Astrocyte (in vitro differentiated cells and primary cell): ENCODE results near the gene SCLY. TPM values are rescaled to one million over a fixed set of nuclear protein-coding genes. Genes with fewer than 3 reads are reported as not detected.

Source experiments
- DNase-seq: peaks from one replicate; pipeline ENCODE4 v3.0.0-alpha.2; 2010; ENCODE audit warnings: low read depth
- FAIRE-seq: peaks from 2 replicates; lab custom pipeline; 2011; peaks lifted over from hg19 to GRCh38; lab: Jason Lieb, UNC
- H2AFZ ChIP-seq: 2 replicates; pipeline ENCODE4 v1.6.0; 2012; ENCODE audit warnings: low read depth, low read length, inconsistent platforms
- H3K27ac ChIP-seq: 2 replicates; pipeline ENCODE4 v1.5.1; 2011; ENCODE audit warnings: low read depth, low read length, inconsistent platforms
- H3K27me3 ChIP-seq: 2 replicates; pipeline ENCODE4 v1.6.0; 2011; ENCODE audit warnings: low read length, inconsistent platforms; ENCODE audit not compliant: insufficient read depth
- H3K36me3 ChIP-seq: 2 replicates; pipeline ENCODE4 v1.5.1; 2011; ENCODE audit warnings: low read length, inconsistent platforms; ENCODE audit not compliant: insufficient read depth
- H3K4me1 ChIP-seq: 2 replicates; pipeline ENCODE4 v1.5.1; 2011; ENCODE audit warnings: low read length, inconsistent platforms; ENCODE audit not compliant: insufficient read depth
- H3K4me2 ChIP-seq: 2 replicates; pipeline ENCODE4 v1.6.0; 2012; ENCODE audit warnings: low read length, inconsistent platforms
- H3K4me3 ChIP-seq: 2 replicates; pipeline ENCODE4 v1.5.1; 2011; ENCODE audit warnings: low read depth, mild to moderate bottlenecking, low read length, inconsistent platforms; ENCODE audit not compliant: insufficient read depth
- H3K79me2 ChIP-seq: 2 replicates; pipeline ENCODE4 v1.6.0; 2012; ENCODE audit warnings: mild to moderate bottlenecking, low read length, inconsistent platforms; ENCODE audit not compliant: insufficient read depth
- H3K9ac ChIP-seq: 2 replicates; pipeline ENCODE4 v1.6.0; 2012; ENCODE audit warnings: mild to moderate bottlenecking, low read length, inconsistent platforms
- H3K9me3 ChIP-seq: 2 replicates; pipeline ENCODE4 v1.5.1; 2012; ENCODE audit warnings: low read depth, mild to moderate bottlenecking, low read length, inconsistent platforms; ENCODE audit not compliant: insufficient read depth
- H4K20me1 ChIP-seq: 2 replicates; pipeline ENCODE4 v1.6.0; 2012; ENCODE audit warnings: low read length, inconsistent platforms; ENCODE audit not compliant: insufficient read depth
- H3K27ac Mint-ChIP-seq: one replicate; pipeline ENCODE4 v1.8.0; 2021; ENCODE audit warnings: mild to moderate bottlenecking, mixed read lengths; ENCODE audit not compliant: unreplicated experiment
- H3K27me3 Mint-ChIP-seq: one replicate; pipeline ENCODE4 v1.8.0; 2021; ENCODE audit warnings: low read depth, mixed read lengths; ENCODE audit not compliant: unreplicated experiment
- H3K36me3 Mint-ChIP-seq: one replicate; pipeline ENCODE4 v1.8.0; 2021; ENCODE audit warnings: low read depth, mixed read lengths; ENCODE audit not compliant: unreplicated experiment
- H3K4me1 Mint-ChIP-seq: one replicate; pipeline ENCODE4 v1.8.0; 2021; ENCODE audit warnings: low read depth, mixed read lengths; ENCODE audit not compliant: unreplicated experiment
- H3K4me3 Mint-ChIP-seq: one replicate; pipeline ENCODE4 v1.8.0; 2021; ENCODE audit warnings: mild to moderate bottlenecking, moderate library complexity, mixed read lengths; ENCODE audit not compliant: unreplicated experiment
- H3K9me3 Mint-ChIP-seq: one replicate; pipeline ENCODE4 v1.8.0; 2021; ENCODE audit warnings: mild to moderate bottlenecking, mixed read lengths; ENCODE audit not compliant: unreplicated experiment
- EZH2 ChIP-seq: IDR thresholded peaks from 2 replicates; pipeline ENCODE4 v1.6.1; 2012; ENCODE audit warnings: mild to moderate bottlenecking, low read length, inconsistent platforms; ENCODE audit not compliant: insufficient read depth
- total RNA-seq: library from RNA; stranded (reverse); gene quantifications from 2 replicates; pipeline ENCODE4 v1.2.1, GENCODE V29; 2021
- TF ChIP-seq, protein P1 (sequence below): IDR thresholded peaks from 2 replicates; pipeline ENCODE4 v1.5.1; 2011; ENCODE audit warnings: low read depth, mild to moderate bottlenecking, inconsistent platforms, low read length, moderate library complexity; ENCODE audit not compliant: insufficient read depth

Gene SCLY
- total RNA-seq, 1 donor from 2014 or later: 15.4 TPM

DNA sequence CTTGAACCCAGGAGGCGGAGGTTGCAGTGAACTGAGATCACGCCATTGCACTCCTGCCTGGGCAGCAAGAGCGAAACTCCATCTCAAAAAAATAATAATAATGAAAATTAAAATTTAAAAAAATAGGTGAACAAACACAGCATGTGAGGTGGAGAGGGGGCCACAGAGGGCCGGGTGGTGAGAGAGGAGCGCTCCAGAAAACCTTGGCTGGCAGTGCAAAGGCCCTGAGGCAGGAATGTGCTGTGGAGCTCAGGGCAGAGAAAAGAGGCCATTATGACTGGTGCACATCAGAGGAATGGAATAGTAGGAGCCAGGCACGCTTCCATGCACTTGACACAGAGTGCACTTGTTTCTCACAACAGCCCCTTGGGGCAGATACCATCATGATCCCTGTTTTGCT, 21.6 kb upstream of the SCLY start:
- H3K9me3 Mint-ChIP-seq: no peaks in the 10 kb centered on the region
- no peak for TF ChIP-seq EZH2
- TF ChIP-seq, protein P1, sequence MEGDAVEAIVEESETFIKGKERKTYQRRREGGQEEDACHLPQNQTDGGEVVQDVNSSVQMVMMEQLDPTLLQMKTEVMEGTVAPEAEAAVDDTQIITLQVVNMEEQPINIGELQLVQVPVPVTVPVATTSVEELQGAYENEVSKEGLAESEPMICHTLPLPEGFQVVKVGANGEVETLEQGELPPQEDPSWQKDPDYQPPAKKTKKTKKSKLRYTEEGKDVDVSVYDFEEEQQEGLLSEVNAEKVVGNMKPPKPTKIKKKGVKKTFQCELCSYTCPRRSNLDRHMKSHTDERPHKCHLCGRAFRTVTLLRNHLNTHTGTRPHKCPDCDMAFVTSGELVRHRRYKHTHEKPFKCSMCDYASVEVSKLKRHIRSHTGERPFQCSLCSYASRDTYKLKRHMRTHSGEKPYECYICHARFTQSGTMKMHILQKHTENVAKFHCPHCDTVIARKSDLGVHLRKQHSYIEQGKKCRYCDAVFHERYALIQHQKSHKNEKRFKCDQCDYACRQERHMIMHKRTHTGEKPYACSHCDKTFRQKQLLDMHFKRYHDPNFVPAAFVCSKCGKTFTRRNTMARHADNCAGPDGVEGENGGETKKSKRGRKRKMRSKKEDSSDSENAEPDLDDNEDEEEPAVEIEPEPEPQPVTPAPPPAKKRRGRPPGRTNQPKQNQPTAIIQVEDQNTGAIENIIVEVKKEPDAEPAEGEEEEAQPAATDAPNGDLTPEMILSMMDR: no peak
- Histone ChIP-seq H3K4me1 (no peaks in the 10 kb centered on the region), H3K4me3 (no peak overlapping the region), H3K27ac (no peak overlapping the region), H3K79me2 (no peaks in the 10 kb centered on the region), H2AFZ (no peak overlapping the region), H4K20me1 (no peaks in the 10 kb centered on the region), H3K9me3 (no peaks in the 10 kb centered on the region), H3K27me3 (no peaks in the 10 kb centered on the region), H3K9ac (no peak overlapping the region), H3K4me2 (no peak overlapping the region), H3K36me3 (peaks cover 14% of the 10 kb centered on the region)
- FAIRE-seq (no peak), DNase-seq (no peak)
- no peak overlapping the region for H3K4me3 Mint-ChIP-seq
- H3K4me1 Mint-ChIP-seq: no peaks in the 10 kb centered on the region
- H3K27me3 Mint-ChIP-seq: no peaks in the 10 kb centered on the region
- peaks cover 28% of the 10 kb centered on the region for H3K36me3 Mint-ChIP-seq
- H3K27ac Mint-ChIP-seq: no peak overlapping the region

- no peaks in the 10 kb centered on the region for H3K4me1 ChIP-seq
- peaks cover 28% of the 10 kb centered on the region for H3K36me3 Mint-ChIP-seq
- no peak overlapping the region for H3K4me3 Mint-ChIP-seq
- H2AFZ ChIP-seq: no peak overlapping the region
- no peak overlapping the region for H3K9ac ChIP-seq
- no peaks in the 10 kb centered on the region for H3K27me3 ChIP-seq
- no peaks in the 10 kb centered on the region for H4K20me1 ChIP-seq
- FAIRE-seq (no peak), DNase-seq (no peak)
- H3K4me2 ChIP-seq: no peak overlapping the region
- H3K27ac ChIP-seq: no peak overlapping the region
- no peaks in the 10 kb centered on the region for H3K27me3 Mint-ChIP-seq
- no peak overlapping the region for H3K27ac Mint-ChIP-seq
- H3K36me3 ChIP-seq: peaks cover 14% of the 10 kb centered on the region
- no peak overlapping the region for H3K4me3 ChIP-seq
- no peaks in the 10 kb centered on the region for H3K4me1 Mint-ChIP-seq
- H3K9me3 ChIP-seq: no peaks in the 10 kb centered on the region
- no peaks in the 10 kb centered on the region for H3K9me3 Mint-ChIP-seq
- H3K79me2 ChIP-seq: no peaks in the 10 kb centered on the region
- TF ChIP-seq, protein P1: no peak
- no peak for TF ChIP-seq EZH2
Measured at GRCh38 chr2:238039985-238040384, 20.8 kb upstream of the SCLY start.

GRCh38 chr2:238040918-238041317, 19.9 kb upstream of the SCLY start:
- H3K4me3 Mint-ChIP-seq: no peak overlapping the region
- TF ChIP-seq, protein P1: no peak
- no peak for TF ChIP-seq EZH2
- Histone ChIP-seq H3K27ac (no peak overlapping the region), H4K20me1 (no peaks in the 10 kb centered on the region), H3K4me2 (no peak overlapping the region), H2AFZ (no peak overlapping the region), H3K4me3 (no peak overlapping the region), H3K27me3 (no peaks in the 10 kb centered on the region), H3K9me3 (no peaks in the 10 kb centered on the region), H3K4me1 (no peaks in the 10 kb centered on the region), H3K79me2 (no peaks in the 10 kb centered on the region), H3K36me3 (peaks cover 12% of the 10 kb centered on the region), H3K9ac (no peak overlapping the region)
- no peaks in the 10 kb centered on the region for H3K27me3 Mint-ChIP-seq
- no peak overlapping the region for H3K27ac Mint-ChIP-seq
- no peak for FAIRE-seq
- H3K4me1 Mint-ChIP-seq: no peaks in the 10 kb centered on the region
- no peaks in the 10 kb centered on the region for H3K9me3 Mint-ChIP-seq
- DNase-seq: no peak
- peaks cover 30% of the 10 kb centered on the region for H3K36me3 Mint-ChIP-seq
